SK-MEL-5 (cell line): Measurements from ENCODE around the gene RNASE9. TPM values are rescaled to one million over a fixed set of nuclear protein-coding genes. Genes with fewer than 3 reads are reported as not detected.
"Not testable (repeated sequence)": the region's sequence is repeated elsewhere in the genome, so short reads cannot be mapped to it uniquely, and the experiment has no call there.

ENCODE experiments used
- DNase-seq: peaks from one replicate; pipeline ENCODE4 v3.0.0-alpha.2; 2016; ENCODE audit warnings: low read depth, low spot score
- in situ Hi-C: cut with HindIII; loops from 2 replicates; pipeline ENCODE4 v1.10.0; 2016; ENCODE audit warnings: low sequenced_read_pairs, high pct_unique_total_duplicates, low pct_unique_long_range_greater_than_20kb
- total RNA-seq: library from RNA; depleted of rRNA; stranded (reverse); fragments of >200 nt; shearing (Covaris generic); gene quantifications from 2 replicates; pipeline ENCODE4 v1.2.3, GENCODE V29; 2014; rRNA removed

Gene RNASE9
- total RNA-seq, 1 experiment from 2014 or later: not detected

GRCh38 chr14:20548414-20549158, 12.3 kb downstream of the RNASE9 start:
- no peak for DNase-seq
- in situ Hi-C loops: no loop called here

GRCh38 chr14:20546877-20547276, 14.0 kb downstream of the RNASE9 start:
- in situ Hi-C loops: no loop called here
- DNase-seq: no peak

GRCh38 chr14:20539906-20540305, 20.9 kb downstream of the RNASE9 start:
- peak; percentile 59 for DNase-seq
- in situ Hi-C loops: no loop called here

- peak; percentile 85 for DNase-seq
- in situ Hi-C loops: no loop called here
Observed at GRCh38 chr14:20530771-20531571, 29.9 kb downstream of the RNASE9 start.

GRCh38 chr14:20529806-20530205, 31.0 kb downstream of the RNASE9 start:
- no peak for DNase-seq
- in situ Hi-C loops: no loop called here

GRCh38 chr14:20524027-20524426, 36.8 kb downstream of the RNASE9 start:
- in situ Hi-C loops: no loop called here
- no peak for DNase-seq

GRCh38 chr14:20522332-20522731, 38.5 kb downstream of the RNASE9 start:
- in situ Hi-C loops: no loop called here
- DNase-seq: no peak

GRCh38 chr14:20516921-20517320, 43.9 kb downstream of the RNASE9 start:
- in situ Hi-C loops: no loop called here
- no peak for DNase-seq

GRCh38 chr14:20515846-20516245, 45.0 kb downstream of the RNASE9 start:
- in situ Hi-C loops: no loop called here
- DNase-seq: no peak

GRCh38 chr14:20512177-20512905, 48.5 kb downstream of the RNASE9 start:
- in situ Hi-C loops: no loop called here
- DNase-seq: no peak

GRCh38 chr14:20508367-20508766, 52.5 kb downstream of the RNASE9 start:
- in situ Hi-C loops: no loop called here

GRCh38 chr14:20507537-20507936, 53.3 kb downstream of the RNASE9 start:
- in situ Hi-C loops: not testable (repeated sequence)

More at GRCh38 chr14:20508367-20508766, 52.5 kb downstream of the RNASE9 start:
- no peak for DNase-seq

GRCh38 chr14:20506752-20507151, 54.1 kb downstream of the RNASE9 start:
- in situ Hi-C loops: not testable (repeated sequence)

More at GRCh38 chr14:20507537-20507936, 53.3 kb downstream of the RNASE9 start:
- not testable (repeated sequence) for DNase-seq

GRCh38 chr14:20506276-20506675, 54.6 kb downstream of the RNASE9 start:
- DNase-seq, in situ Hi-C loops: not testable (repeated sequence)

More at GRCh38 chr14:20506752-20507151, 54.1 kb downstream of the RNASE9 start:
- not testable (repeated sequence) for DNase-seq

Other genes with a start within 250 kb of the RNASE9 start
- 81.2 and 82.5 TPM in 2 replicates for gene CCNB1IP1, start 227.8 kb downstream of the RNASE9 start, total RNA-seq
- 9.2 and 13.2 TPM in 2 replicates for gene PARP2, start 217.4 kb downstream of the RNASE9 start, total RNA-seq
- gene TEP1, start 147.5 kb downstream of the RNASE9 start, total RNA-seq: 11.0 and 11.5 TPM in 2 replicates
- gene KLHL33, start 124.9 kb downstream of the RNASE9 start, total RNA-seq: not detected in 2 replicates
- 10.6 and 15.9 TPM in 2 replicates for gene OSGEP, start 106.2 kb downstream of the RNASE9 start, total RNA-seq
- 62.6 and 85.9 TPM in 2 replicates for gene APEX1, start 105.8 kb downstream of the RNASE9 start, total RNA-seq
- gene PIP4P1, start 99.6 kb downstream of the RNASE9 start, total RNA-seq: 22.9 and 25.8 TPM in 2 replicates
- gene PNP, start 91.6 kb downstream of the RNASE9 start, total RNA-seq: 26.5 and 29.5 TPM in 2 replicates
- gene RNASE10, start 55.5 kb downstream of the RNASE9 start, total RNA-seq: not detected in 2 replicates
- 0.66 TPM in 1 of 2 replicates, not detected in the other for gene RNASE11, start 27.0 kb upstream of the RNASE9 start, total RNA-seq
- gene RNASE12, start 30.3 kb upstream of the RNASE9 start, total RNA-seq: not detected in 2 replicates
- gene OR6S1, start 80.6 kb upstream of the RNASE9 start, total RNA-seq: not detected in 2 replicates
- 0.82 and 2.7 TPM in 2 replicates for gene RNASE4, start 123.5 kb upstream of the RNASE9 start, total RNA-seq
- 5.2 TPM in 2 replicates for gene ANG, start 127.7 kb upstream of the RNASE9 start, total RNA-seq
- not detected in 2 replicates for gene EDDM3A, start 184.8 kb upstream of the RNASE9 start, total RNA-seq
- gene EDDM3B, start 207.4 kb upstream of the RNASE9 start, total RNA-seq: not detected in 2 replicates
- not detected in 2 replicates for gene RNASE6, start 220.2 kb upstream of the RNASE9 start, total RNA-seq
- 0.21 TPM in 1 of 2 replicates, not detected in the other for gene RNASE1, start 241.8 kb upstream of the RNASE9 start, total RNA-seq